KMS-11 (cell line): ENCODE results near the gene WT1.
"Not testable (repeated sequence)": the region's sequence is repeated elsewhere in the genome, so short reads cannot be mapped to it uniquely, and the experiment has no call there.

Experiments used
- H2AFZ ChIP-seq: fragments of 200-600 bp; sonication (generic); 2 replicates; pipeline ENCODE4 v1.6.1; 2016; ENCODE audit warnings: antibody characterized with exemption, mixed run types, low read depth
- H3K27ac ChIP-seq: fragments of 200-600 bp; sonication (generic); 2 replicates; pipeline ENCODE4 v1.6.1; 2016; ENCODE audit warnings: mild to moderate bottlenecking, mixed run types
- H3K27me3 ChIP-seq: fragments of 200-600 bp; sonication (generic); 2 replicates; pipeline ENCODE4 v1.6.1; 2017; ENCODE audit warnings: mild to moderate bottlenecking, low read depth, mixed run types, moderate library complexity; ENCODE audit not compliant: insufficient read depth
- H3K36me3 ChIP-seq: fragments of 200-600 bp; sonication (generic); 2 replicates; pipeline ENCODE4 v1.6.1; 2017; ENCODE audit warnings: mild to moderate bottlenecking, mixed run types; ENCODE audit not compliant: insufficient read depth
- H3K4me1 ChIP-seq: fragments of 200-600 bp; sonication (generic); 2 replicates; pipeline ENCODE4 v1.6.1; 2016; ENCODE audit warnings: mild to moderate bottlenecking, low read depth, mixed run types; ENCODE audit not compliant: poor library complexity, severe bottlenecking
- H3K4me2 ChIP-seq: fragments of 200-600 bp; sonication (generic); 2 replicates; pipeline ENCODE4 v1.7.0; 2016; ENCODE audit warnings: mild to moderate bottlenecking, mixed run types
- H3K4me3 ChIP-seq: fragments of 200-600 bp; sonication (generic); IDR thresholded peaks from 2 replicates; pipeline ENCODE4 v1.6.1; 2017; ENCODE audit warnings: low read depth, low read length, mixed read lengths; ENCODE audit not compliant: insufficient read depth
- H3K79me2 ChIP-seq: fragments of 200-600 bp; sonication (generic); 2 replicates; pipeline ENCODE4 v1.6.1; 2016; ENCODE audit warnings: low read depth, mixed run types; ENCODE audit not compliant: insufficient read depth
- H3K9ac ChIP-seq: fragments of 200-600 bp; sonication (generic); 2 replicates; pipeline ENCODE4 v1.6.1; 2016; ENCODE audit warnings: mild to moderate bottlenecking, mixed run types
- H4K20me1 ChIP-seq: fragments of 200-600 bp; sonication (generic); 2 replicates; pipeline ENCODE4 v1.6.1; 2016; ENCODE audit warnings: mild to moderate bottlenecking, mixed run types; ENCODE audit not compliant: insufficient read depth
- TF ChIP-seq, protein P1 (sequence below): fragments of 200-600 bp; sonication (generic); conservative IDR thresholded peaks from 2 replicates; pipeline ENCODE4 v1.6.1; 2017; ENCODE audit warnings: low read depth, mild to moderate bottlenecking, antibody characterized with exemption, low read length, moderate library complexity, mixed read lengths

WT1 gene

DNA sequence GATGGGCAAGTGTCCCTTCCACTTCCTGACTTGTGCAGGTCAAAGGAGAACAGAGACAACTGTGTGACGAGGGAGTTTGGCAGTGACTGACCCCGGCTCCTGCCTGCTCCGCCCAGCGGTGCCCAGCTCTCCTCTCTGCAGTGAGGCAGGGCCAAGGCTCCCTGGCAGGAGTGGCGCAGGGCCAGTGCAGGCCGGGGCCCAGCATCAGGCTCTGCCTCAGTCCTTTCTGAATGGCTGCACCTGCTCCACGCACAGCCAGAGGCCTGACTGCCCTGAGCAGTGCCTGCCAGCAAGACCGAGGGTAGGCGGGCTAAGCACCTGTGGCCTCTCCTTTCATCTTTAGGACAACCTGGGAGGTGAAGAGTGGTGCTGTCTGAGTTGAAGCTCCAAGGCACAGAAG, 54.2 kb downstream of the WT1 start:
- H4K20me1 ChIP-seq: no peaks in the 10 kb centered on the region
- TF ChIP-seq, protein P1, sequence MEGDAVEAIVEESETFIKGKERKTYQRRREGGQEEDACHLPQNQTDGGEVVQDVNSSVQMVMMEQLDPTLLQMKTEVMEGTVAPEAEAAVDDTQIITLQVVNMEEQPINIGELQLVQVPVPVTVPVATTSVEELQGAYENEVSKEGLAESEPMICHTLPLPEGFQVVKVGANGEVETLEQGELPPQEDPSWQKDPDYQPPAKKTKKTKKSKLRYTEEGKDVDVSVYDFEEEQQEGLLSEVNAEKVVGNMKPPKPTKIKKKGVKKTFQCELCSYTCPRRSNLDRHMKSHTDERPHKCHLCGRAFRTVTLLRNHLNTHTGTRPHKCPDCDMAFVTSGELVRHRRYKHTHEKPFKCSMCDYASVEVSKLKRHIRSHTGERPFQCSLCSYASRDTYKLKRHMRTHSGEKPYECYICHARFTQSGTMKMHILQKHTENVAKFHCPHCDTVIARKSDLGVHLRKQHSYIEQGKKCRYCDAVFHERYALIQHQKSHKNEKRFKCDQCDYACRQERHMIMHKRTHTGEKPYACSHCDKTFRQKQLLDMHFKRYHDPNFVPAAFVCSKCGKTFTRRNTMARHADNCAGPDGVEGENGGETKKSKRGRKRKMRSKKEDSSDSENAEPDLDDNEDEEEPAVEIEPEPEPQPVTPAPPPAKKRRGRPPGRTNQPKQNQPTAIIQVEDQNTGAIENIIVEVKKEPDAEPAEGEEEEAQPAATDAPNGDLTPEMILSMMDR: no peak
- H3K27me3 ChIP-seq: no peaks in the 10 kb centered on the region
- no peak overlapping the region for H3K27ac ChIP-seq
- H3K36me3 ChIP-seq: no peaks in the 10 kb centered on the region
- H3K4me3 ChIP-seq: no peak overlapping the region
- H3K9ac ChIP-seq: no peak overlapping the region
- no peak overlapping the region for H3K4me2 ChIP-seq
- no peak overlapping the region for H2AFZ ChIP-seq
- peaks cover 5% of the 10 kb centered on the region for H3K4me1 ChIP-seq
- no peaks in the 10 kb centered on the region for H3K79me2 ChIP-seq

DNA sequence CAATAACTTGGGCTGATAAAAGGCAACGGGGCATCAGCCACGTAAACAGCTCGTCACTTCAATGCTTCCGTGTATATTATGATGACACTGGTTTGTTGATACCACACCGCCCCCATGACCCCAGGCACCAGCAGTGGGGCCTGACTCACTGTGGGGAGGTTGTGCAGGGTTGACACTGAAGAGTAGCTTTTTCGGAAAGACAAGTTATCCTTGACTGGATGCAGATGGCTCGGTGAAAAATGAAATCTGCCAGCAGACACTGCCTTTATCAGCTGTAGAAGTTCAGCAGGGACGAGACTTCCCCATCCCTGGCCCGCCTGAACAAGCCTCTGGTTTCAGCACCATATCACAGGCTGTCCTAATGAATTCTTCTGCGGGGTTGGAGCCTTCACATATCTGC, 55.6 kb downstream of the WT1 start:
- no peak overlapping the region for H3K4me2 ChIP-seq
- no peaks in the 10 kb centered on the region for H3K27me3 ChIP-seq
- H3K4me1 ChIP-seq: no peaks in the 10 kb centered on the region
- no peaks in the 10 kb centered on the region for H4K20me1 ChIP-seq
- no peak overlapping the region for H2AFZ ChIP-seq
- H3K27ac ChIP-seq: no peak overlapping the region
- no peaks in the 10 kb centered on the region for H3K36me3 ChIP-seq
- no peak overlapping the region for H3K9ac ChIP-seq
- TF ChIP-seq, protein P1: no peak
- H3K4me3 ChIP-seq: no peak overlapping the region
- H3K79me2 ChIP-seq: no peaks in the 10 kb centered on the region

DNA sequence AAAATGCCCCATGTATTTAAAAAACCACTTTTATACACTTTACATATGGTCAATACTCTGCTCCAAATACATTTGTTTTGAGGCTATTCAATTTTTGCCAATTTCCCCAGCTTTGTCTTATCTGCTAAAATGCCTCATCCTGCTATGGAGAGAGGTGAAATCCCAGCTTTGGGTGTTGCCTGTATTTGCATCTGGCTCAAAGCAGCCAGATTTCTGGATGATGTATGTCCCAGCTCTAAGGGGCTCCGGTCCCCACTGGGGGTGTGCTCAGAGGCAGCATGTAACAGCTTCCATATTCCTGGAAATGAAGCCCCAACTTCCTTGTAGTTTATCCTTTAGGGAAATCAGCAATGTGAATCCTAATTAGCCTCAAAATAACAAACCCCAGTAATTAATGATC, 59.5 kb downstream of the WT1 start:
- no peak overlapping the region for H2AFZ ChIP-seq
- TF ChIP-seq, protein P1: no peak
- H3K4me3 ChIP-seq: no peak overlapping the region
- no peaks in the 10 kb centered on the region for H3K4me1 ChIP-seq
- no peak overlapping the region for H3K9ac ChIP-seq
- no peak overlapping the region for H3K27ac ChIP-seq
- no peaks in the 10 kb centered on the region for H4K20me1 ChIP-seq
- H3K4me2 ChIP-seq: no peak overlapping the region
- no peaks in the 10 kb centered on the region for H3K79me2 ChIP-seq
- H3K36me3 ChIP-seq: no peaks in the 10 kb centered on the region
- H3K27me3 ChIP-seq: no peaks in the 10 kb centered on the region

DNA sequence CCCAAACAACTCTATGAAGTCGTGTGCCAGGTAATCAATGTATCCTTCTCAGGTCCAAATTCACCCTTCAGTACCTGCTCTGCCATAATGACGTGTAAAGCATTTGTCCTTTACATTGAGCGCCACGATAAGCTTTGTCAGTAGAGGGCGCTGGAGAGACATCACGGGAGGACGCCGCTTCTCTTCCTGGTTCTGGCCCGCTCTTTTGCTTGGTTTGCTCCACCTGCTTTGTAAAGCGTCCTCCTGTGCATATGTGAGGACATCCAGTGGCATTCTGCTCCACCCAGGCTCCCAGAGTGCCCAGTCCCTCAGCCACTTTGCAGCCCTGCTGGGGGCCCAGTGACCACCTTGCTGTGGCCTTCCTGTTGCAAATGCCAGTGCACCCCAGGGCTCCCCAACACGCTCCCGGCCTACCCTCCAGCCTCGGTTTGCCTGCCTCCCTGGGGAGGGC, 61.1 kb downstream of the WT1 start:
- Histone ChIP-seq H3K4me3 (no peak overlapping the region), H3K4me2 (no peak overlapping the region), H3K36me3 (no peaks in the 10 kb centered on the region), H2AFZ (no peak overlapping the region), H3K27ac (no peak overlapping the region), H4K20me1 (no peaks in the 10 kb centered on the region), H3K27me3 (no peaks in the 10 kb centered on the region), H3K4me1 (no peaks in the 10 kb centered on the region), H3K9ac (no peak overlapping the region), H3K79me2 (no peaks in the 10 kb centered on the region)
- TF ChIP-seq, protein P1: peak; percentile 57

DNA sequence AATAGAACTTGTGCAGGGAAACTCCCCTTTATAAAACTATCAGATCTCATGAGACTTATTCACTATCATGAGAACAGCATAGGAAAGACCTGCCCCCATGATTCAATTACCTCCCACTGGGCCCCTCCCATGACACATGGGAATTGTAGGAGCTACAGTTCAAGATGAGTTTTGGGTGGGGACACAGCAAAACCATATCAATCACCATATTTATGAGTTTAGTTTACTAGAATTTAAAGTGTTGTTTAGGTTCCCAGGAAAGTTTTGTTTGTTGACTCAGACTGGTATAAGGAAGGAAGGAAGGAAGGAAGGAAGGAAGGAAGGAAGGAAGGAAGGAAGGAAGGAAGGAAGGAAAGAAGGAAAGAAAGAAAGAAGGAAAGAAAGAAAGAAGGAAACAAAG, 65.4 kb downstream of the WT1 start:
- not testable (repeated sequence) for H2AFZ ChIP-seq, H3K27me3 ChIP-seq, H3K36me3 ChIP-seq, H3K9ac ChIP-seq, H4K20me1 ChIP-seq, H3K27ac ChIP-seq, H3K4me3 ChIP-seq, H3K4me1 ChIP-seq, H3K4me2 ChIP-seq, H3K79me2 ChIP-seq
